Gastroesophageal sphincter (tissue), 3 donors: ENCODE data around the gene ANP32A.

Source experiments
- POLR2A ChIP-seq, 2 donors: fragments of 450-650 bp; IDR thresholded peaks; one replicate each; pipeline ENCODE4 v1.6.1; 2017; ENCODE audit warnings: antibody characterized with exemption in 2 of 2, mild to moderate bottlenecking in 2 of 2, moderate library complexity in 1 of 2
- TF ChIP-seq, protein P1 (sequence below), 4 experiments: fragments of 200-600 bp in 2 of 4; fragments of 450-650 bp in 2 of 4; sonication (generic) in 1 of 4; IDR thresholded peaks; one replicate each; pipeline ENCODE4 v1.5.1; 2017 to 2019; ENCODE audit warnings: antibody characterized with exemption in 4 of 4, mild to moderate bottlenecking in 2 of 4, moderate library complexity in 2 of 4

DNA sequence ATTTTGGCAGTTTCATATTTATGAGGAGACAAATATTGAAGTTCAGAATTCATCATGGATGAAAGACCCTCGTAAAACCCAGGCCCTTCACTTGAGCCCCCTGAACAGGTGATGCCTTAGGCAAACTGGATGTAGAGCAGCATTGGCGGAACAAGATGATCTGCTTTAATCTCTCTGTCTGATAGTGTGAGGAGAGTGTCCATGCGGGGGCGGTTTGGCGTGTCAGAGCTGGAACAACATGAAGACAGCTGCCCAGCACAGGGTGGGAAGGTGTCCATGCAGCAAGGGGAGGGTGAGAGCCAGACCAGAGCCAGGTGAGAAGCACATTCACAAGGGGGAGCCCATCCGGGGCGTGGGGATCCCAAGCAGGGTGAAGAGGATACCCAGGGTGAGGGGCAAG is 31.8 kb upstream of the ANP32A start:
- no peak for TF ChIP-seq POLR2A (IDR thresholded peaks at IDR 0.05)
- TF ChIP-seq, protein P1, sequence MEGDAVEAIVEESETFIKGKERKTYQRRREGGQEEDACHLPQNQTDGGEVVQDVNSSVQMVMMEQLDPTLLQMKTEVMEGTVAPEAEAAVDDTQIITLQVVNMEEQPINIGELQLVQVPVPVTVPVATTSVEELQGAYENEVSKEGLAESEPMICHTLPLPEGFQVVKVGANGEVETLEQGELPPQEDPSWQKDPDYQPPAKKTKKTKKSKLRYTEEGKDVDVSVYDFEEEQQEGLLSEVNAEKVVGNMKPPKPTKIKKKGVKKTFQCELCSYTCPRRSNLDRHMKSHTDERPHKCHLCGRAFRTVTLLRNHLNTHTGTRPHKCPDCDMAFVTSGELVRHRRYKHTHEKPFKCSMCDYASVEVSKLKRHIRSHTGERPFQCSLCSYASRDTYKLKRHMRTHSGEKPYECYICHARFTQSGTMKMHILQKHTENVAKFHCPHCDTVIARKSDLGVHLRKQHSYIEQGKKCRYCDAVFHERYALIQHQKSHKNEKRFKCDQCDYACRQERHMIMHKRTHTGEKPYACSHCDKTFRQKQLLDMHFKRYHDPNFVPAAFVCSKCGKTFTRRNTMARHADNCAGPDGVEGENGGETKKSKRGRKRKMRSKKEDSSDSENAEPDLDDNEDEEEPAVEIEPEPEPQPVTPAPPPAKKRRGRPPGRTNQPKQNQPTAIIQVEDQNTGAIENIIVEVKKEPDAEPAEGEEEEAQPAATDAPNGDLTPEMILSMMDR (IDR thresholded peaks at IDR 0.05): no peak
